GM12878 (cell line): Measurements from ENCODE around the gene HDAC7. TPM values are rescaled to one million over a fixed set of nuclear protein-coding genes. Genes with fewer than 3 reads are reported as not detected.

Experiments used
- BHLHE40 ChIP-seq, 2 experiments: fragments of 450-650 bp in 1 of 2; IDR thresholded peaks; 2 replicates each; pipeline ENCODE4 v1.6.1; 2011 to 2017; ENCODE audit warnings: low read depth in 2 of 2, borderline replicate concordance in 1 of 2, improper control_type of control experiment in 1 of 2, low read length in 1 of 2, mild to moderate bottlenecking in 1 of 2
- BMI1 ChIP-seq: fragments of 450-650 bp; IDR thresholded peaks from 2 replicates; pipeline ENCODE4 v1.6.1; 2016; ENCODE audit warnings: mild to moderate bottlenecking, moderate library complexity, borderline replicate concordance
- CREB1 ChIP-seq: IDR thresholded peaks from 2 replicates; pipeline ENCODE4 v1.6.1; 2012; ENCODE audit warnings: low read depth, mild to moderate bottlenecking, inconsistent platforms
- EED ChIP-seq: sonication (generic); IDR thresholded peaks from 2 replicates; pipeline ENCODE4 v1.6.1; 2016; ENCODE audit warnings: antibody characterized with exemption, low read depth
- ESRRA ChIP-seq: IDR thresholded peaks from 2 replicates; pipeline ENCODE4 v1.6.1; 2012; ENCODE audit warnings: mild to moderate bottlenecking, low read length, improper control_type of control experiment
- FOXK2 ChIP-seq: fragments of 450-650 bp; IDR thresholded peaks from 2 replicates; pipeline ENCODE4 v1.6.1; 2017; ENCODE audit warnings: mild to moderate bottlenecking, moderate library complexity
- GABPA ChIP-seq: IDR thresholded peaks from 2 replicates; pipeline ENCODE4 v1.6.1; 2014; ENCODE audit warnings: antibody characterized with exemption, low read depth, mild to moderate bottlenecking, inconsistent platforms
- IKZF1 ChIP-seq: fragments of 450-650 bp; conservative IDR thresholded peaks from 2 replicates; pipeline ENCODE4 v1.6.1; 2017; ENCODE audit warnings: antibody characterized with exemption, mild to moderate bottlenecking
- KLF5 ChIP-seq: fragments of 450-650 bp; IDR thresholded peaks from 2 replicates; pipeline ENCODE4 v1.6.1; 2014; ENCODE audit warnings: mild to moderate bottlenecking; ENCODE audit not compliant: partially characterized antibody
- LARP7 ChIP-seq: fragments of 450-650 bp; IDR thresholded peaks from 2 replicates; pipeline ENCODE4 v1.6.1; 2017; ENCODE audit warnings: mild to moderate bottlenecking
- MEF2A ChIP-seq: IDR thresholded peaks from 2 replicates; pipeline ENCODE4 v1.6.1; 2011; ENCODE audit warnings: low read depth, mild to moderate bottlenecking, low read length, moderate library complexity; ENCODE audit not compliant: insufficient read depth
- MTA2 ChIP-seq: fragments of 450-650 bp; IDR thresholded peaks from 2 replicates; pipeline ENCODE4 v1.6.1; 2016; ENCODE audit warnings: low read depth, mild to moderate bottlenecking, moderate library complexity
- MTA3 ChIP-seq: IDR thresholded peaks from 2 replicates; pipeline ENCODE4 v1.6.1; 2012; ENCODE audit warnings: low read length, inconsistent platforms, borderline replicate concordance
- NKRF ChIP-seq: fragments of 450-650 bp; conservative IDR thresholded peaks from 2 replicates; pipeline ENCODE4 v1.6.1; 2017; ENCODE audit warnings: mild to moderate bottlenecking, moderate library complexity
- NR2F1 ChIP-seq: fragments of 450-650 bp; conservative IDR thresholded peaks from 2 replicates; pipeline ENCODE4 v1.6.1; 2017; ENCODE audit warnings: mild to moderate bottlenecking
- PAX8 ChIP-seq: fragments of 450-650 bp; IDR thresholded peaks from 2 replicates; pipeline ENCODE4 v1.6.1; 2017; ENCODE audit warnings: mild to moderate bottlenecking, moderate library complexity
- RAD21 ChIP-seq: IDR thresholded peaks from 2 replicates; pipeline ENCODE4 v1.6.1; 2011; ENCODE audit warnings: mild to moderate bottlenecking, low read depth, low read length, moderate library complexity; ENCODE audit not compliant: insufficient read depth
- REST ChIP-seq: IDR thresholded peaks from 2 replicates; pipeline ENCODE4 v1.6.1; 2012; ENCODE audit warnings: mild to moderate bottlenecking, low read depth, low read length
- TBL1XR1 ChIP-seq: IDR thresholded peaks from 2 replicates; pipeline ENCODE4 v1.6.1; 2012; ENCODE audit warnings: low read depth, low read length, improper control_type of control experiment
- ZBTB33 ChIP-seq: fragments of 450-650 bp; IDR thresholded peaks from 2 replicates; pipeline ENCODE4 v1.6.1; 2017; ENCODE audit warnings: mild to moderate bottlenecking
- ZNF687 ChIP-seq: fragments of 450-650 bp; IDR thresholded peaks from 2 replicates; pipeline ENCODE4 v1.6.1; 2017; ENCODE audit warnings: mild to moderate bottlenecking, moderate library complexity
- polyA plus RNA-seq, 11 experiments: library from polyadenylated mRNA; depleted of rRNA in 4 of 11; unstranded in 6 of 11; stranded (reverse) in 5 of 11; fragments of >200 nt; fragmentation: Nextera tagmentation in 4 of 11; fragmentation: Illumina TruSeq in 1 of 11; extraction: Ambion mirVana in 4 of 11; extraction: Trizol in 1 of 11; gene quantifications; 1 replicate in 1 of 11; 2 replicates in 10 of 11; pipeline versions ENCODE4 v1.2.1 to v1.2.3, GENCODE V29; 2011 to 2016; ENCODE audit warnings: inconsistent platforms in 2 of 11, missing spikeins in 2 of 11, low read depth in 1 of 11
- total RNA-seq, 4 experiments: library from RNA; depleted of rRNA in 3 of 4; stranded (reverse); fragments of >200 nt in 3 of 4; fragmentation: Illumina TruSeq in 1 of 4; extraction: Trizol in 1 of 4; gene quantifications; 2 replicates each; pipeline versions ENCODE4 v1.2.1 to v1.2.3, GENCODE V29; 2013 to 2021

Gene HDAC7
- total and polyA plus RNA-seq, 10 of the 15 experiments (the other 5 are each of a cell fraction or from before 2014, with no cell fraction given) = 0.47 to 18.3 (median 5.4) TPM

- TF ChIP-seq MTA2 (0 out of 2 replicates have a peak, but pooled peaks have one; percentile 22), ESRRA (no peak), LARP7 (no peak), ZBTB33 (no peak), KLF5 (no peak), ZNF687 (no peak), NR2F1 (no peak), MEF2A (peak; percentile 90), REST (no peak), CREB1 (no peak), RAD21 (no peak), BMI1 (no peak), EED (peak; percentile 61; the same call in 1 of the 2 replicates), NKRF (no peak), FOXK2 (no peak), PAX8 (no peak), MTA3 (peak; percentile 73; the same call in 1 of the 2 replicates), IKZF1 (peak; percentile 79), TBL1XR1 (peak; percentile 88), BHLHE40 (IDR thresholded peaks at IDR 0.05; ENCODE audit: borderline replicate concordance in 1 of 2, low read depth in 2 of 2, low read length in 1 of 2) (0 out of 4 replicates have a peak, but pooled peaks of 1 of the 2 experiments have one; percentile 16), GABPA (no peak)
These were observed 11.7 kb downstream of the HDAC7 start (continued) for GRCh38 chr12:47808050-47808449.
